ENCODE measurements around the gene KCND2. TPM values are rescaled to one million over a fixed set of nuclear protein-coding genes. Genes with fewer than 3 reads are reported as not detected.

The KCND2 gene
- total RNA-seq, 1 donor from 2014 or later: 0.29 TPM

DNA sequence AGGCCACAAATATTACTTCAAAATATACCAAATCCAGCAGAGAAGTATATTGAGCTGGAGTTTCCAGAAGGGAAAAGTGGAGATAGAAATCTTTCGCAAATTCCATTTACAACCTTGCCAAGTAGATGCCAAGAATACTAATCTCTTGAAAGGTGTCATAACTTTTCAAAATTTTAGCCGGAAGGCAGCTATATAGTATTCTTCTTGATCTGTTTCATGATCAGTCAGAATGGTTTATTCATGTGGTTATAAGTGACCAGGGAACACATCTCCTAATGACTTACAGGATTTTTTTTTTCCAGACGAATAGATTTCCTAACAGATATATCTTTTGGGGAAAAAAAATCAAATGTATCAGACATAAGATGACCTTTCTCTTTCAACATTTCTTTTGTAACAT, 314.3 kb downstream of the KCND2 start:
- no peaks in the 10 kb centered on the region for H3K27me3 ChIP-seq (ENCODE audit: control insufficient read depth, insufficient read depth, low read length)
- no peaks in the 10 kb centered on the region for H3K36me3 ChIP-seq (ENCODE audit: control insufficient read depth, insufficient read depth, low read length)
- DNase-seq (ENCODE audit: low read depth): no peak
- no peak overlapping the region for H3K4me3 ChIP-seq (ENCODE audit: low read depth, low read length)
- TF ChIP-seq, protein P1, sequence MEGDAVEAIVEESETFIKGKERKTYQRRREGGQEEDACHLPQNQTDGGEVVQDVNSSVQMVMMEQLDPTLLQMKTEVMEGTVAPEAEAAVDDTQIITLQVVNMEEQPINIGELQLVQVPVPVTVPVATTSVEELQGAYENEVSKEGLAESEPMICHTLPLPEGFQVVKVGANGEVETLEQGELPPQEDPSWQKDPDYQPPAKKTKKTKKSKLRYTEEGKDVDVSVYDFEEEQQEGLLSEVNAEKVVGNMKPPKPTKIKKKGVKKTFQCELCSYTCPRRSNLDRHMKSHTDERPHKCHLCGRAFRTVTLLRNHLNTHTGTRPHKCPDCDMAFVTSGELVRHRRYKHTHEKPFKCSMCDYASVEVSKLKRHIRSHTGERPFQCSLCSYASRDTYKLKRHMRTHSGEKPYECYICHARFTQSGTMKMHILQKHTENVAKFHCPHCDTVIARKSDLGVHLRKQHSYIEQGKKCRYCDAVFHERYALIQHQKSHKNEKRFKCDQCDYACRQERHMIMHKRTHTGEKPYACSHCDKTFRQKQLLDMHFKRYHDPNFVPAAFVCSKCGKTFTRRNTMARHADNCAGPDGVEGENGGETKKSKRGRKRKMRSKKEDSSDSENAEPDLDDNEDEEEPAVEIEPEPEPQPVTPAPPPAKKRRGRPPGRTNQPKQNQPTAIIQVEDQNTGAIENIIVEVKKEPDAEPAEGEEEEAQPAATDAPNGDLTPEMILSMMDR (IDR thresholded peaks at IDR 0.05; ENCODE audit: insufficient read depth, low read length, poor library complexity, severe bottlenecking): no peak

DNA sequence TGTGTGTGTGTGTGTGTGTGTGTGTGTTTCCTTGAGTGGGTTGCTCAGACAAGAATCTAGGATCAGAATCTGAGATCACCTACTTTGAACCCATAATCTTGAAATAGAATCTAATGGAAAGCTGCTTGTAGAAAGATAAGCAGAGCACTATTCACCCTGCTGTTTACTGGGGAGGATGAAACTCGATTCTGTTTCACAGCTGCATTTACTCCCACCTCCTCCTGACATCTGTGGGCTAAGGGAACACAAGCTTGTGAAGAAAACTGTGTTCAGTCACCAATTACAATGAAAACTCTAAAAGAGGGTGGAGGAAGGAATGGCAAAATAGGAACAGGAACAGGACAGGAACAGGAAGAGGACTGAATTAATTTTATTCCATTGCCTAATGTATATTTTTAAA, 315.4 kb downstream of the KCND2 start:
- DNase-seq (ENCODE audit: low read depth): no peak
- H3K27me3 ChIP-seq (ENCODE audit: control insufficient read depth, insufficient read depth, low read length): no peaks in the 10 kb centered on the region

DNA sequence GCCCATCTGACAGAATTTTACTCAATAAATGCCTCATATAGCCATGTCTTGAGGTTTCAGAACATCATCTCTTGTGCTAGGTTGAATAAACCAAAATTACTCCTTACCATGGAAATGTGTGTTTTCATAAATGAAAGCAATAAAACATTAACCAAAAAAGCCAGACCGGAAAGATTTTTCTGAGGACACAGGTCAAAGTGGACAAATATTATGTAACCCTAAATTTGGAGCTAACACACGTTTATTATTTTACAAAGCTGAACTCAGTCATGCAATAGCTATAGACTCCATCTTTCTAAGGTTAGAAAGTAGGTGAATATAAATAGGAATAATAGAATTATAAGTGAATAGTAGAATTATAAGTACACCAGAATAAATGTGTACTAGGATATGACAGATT, 315.9 kb downstream of the KCND2 start:
- no peak for DNase-seq (ENCODE audit: low read depth)
- TF ChIP-seq, protein P1 (IDR thresholded peaks at IDR 0.05; ENCODE audit: insufficient read depth, low read length, poor library complexity, severe bottlenecking): no peak
- H3K36me3 ChIP-seq (ENCODE audit: control insufficient read depth, insufficient read depth, low read length): no peaks in the 10 kb centered on the region
- H3K27me3 ChIP-seq (ENCODE audit: control insufficient read depth, insufficient read depth, low read length): no peaks in the 10 kb centered on the region
- no peak overlapping the region for H3K4me3 ChIP-seq (ENCODE audit: low read depth, low read length)

More for the DNA sequence above, 315.4 kb downstream of the KCND2 start:
- TF ChIP-seq, protein P1 (IDR thresholded peaks at IDR 0.05; ENCODE audit: insufficient read depth, low read length, poor library complexity, severe bottlenecking): no peak
- no peak overlapping the region for H3K4me3 ChIP-seq (ENCODE audit: low read depth, low read length)
- no peaks in the 10 kb centered on the region for H3K36me3 ChIP-seq (ENCODE audit: control insufficient read depth, insufficient read depth, low read length)

DNA sequence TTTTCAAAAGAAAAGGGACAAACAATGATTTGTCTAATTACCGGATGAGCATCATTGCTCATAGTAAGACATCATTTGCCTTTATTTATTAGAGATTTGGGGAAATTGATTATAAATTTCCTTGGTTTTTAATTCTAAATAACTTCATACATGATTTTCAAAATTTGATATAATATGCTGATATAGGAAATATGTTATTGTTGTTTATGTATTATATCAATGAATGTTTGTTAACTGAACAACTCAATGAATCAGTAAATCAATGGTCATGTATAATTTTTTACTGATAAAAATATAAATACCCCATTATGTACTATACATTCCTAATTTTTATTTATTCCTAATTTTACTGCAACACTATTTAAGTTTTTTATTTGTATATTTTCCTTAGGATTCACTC, 327.6 kb downstream of the KCND2 start:
- no peaks in the 10 kb centered on the region for H3K36me3 ChIP-seq (ENCODE audit: control insufficient read depth, insufficient read depth, low read length)
- no peak overlapping the region for H3K4me3 ChIP-seq (ENCODE audit: low read depth, low read length)
- no peak for DNase-seq (ENCODE audit: low read depth)
- TF ChIP-seq, protein P1 (IDR thresholded peaks at IDR 0.05; ENCODE audit: insufficient read depth, low read length, poor library complexity, severe bottlenecking): no peak
- H3K27me3 ChIP-seq (ENCODE audit: control insufficient read depth, insufficient read depth, low read length): no peaks in the 10 kb centered on the region

DNA sequence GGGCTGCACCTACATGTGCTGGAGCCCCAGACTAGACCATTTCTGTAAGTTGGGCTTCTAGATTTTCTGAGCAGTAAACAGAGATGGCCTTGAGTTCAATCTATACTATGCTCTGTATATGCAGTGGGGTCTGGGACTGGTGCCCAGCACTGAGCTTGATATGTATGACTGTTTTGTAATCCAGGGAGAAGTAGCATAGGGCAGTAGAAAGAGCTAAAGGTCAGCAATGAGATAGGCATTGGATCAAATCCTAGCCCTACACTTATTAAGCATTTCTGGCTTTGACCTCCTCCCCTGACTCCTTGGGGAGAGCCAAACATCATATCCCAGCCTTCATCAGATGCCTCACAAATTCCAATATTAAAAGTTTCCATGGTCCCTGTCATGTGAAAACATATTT, 330.4 kb downstream of the KCND2 start:
- Histone ChIP-seq H3K36me3 (ENCODE audit: control insufficient read depth, insufficient read depth, low read length) (no peaks in the 10 kb centered on the region), H3K27me3 (ENCODE audit: control insufficient read depth, insufficient read depth, low read length) (no peaks in the 10 kb centered on the region)
- TF ChIP-seq, protein P1 (IDR thresholded peaks at IDR 0.05; ENCODE audit: insufficient read depth, low read length, poor library complexity, severe bottlenecking): no peak

DNA sequence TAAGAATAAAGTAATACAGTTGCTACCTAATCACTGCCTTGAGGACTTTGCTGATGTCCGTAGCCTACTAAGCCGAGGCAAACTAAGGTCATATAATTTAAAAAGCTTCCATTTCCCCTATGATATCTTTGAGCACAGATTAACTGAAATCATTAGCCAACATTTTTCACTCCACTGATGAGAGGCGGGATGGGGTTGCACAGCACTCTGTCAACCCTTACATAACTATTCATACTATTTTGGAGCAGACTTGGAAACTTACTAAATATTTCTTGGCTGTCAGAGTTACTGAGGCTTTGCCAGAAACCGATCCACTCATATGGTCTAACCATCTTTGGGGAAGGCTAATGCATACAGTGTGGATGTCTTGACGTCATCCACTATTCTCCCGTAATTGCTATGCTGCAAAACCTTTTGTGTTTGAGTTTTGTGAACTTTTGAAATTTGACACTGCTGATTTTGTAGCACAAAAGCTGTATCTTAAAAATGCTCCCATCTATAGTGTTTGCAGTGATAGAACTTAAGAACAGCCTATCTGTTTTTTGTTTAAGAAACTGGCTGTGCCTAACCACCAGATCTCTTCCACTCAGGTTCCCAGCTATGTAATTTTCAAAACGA, 336.3 kb downstream of the KCND2 start:
- H3K27me3 ChIP-seq (ENCODE audit: control insufficient read depth, insufficient read depth, low read length): no peaks in the 10 kb centered on the region
- no peak overlapping the region for H3K4me3 ChIP-seq (ENCODE audit: low read depth, low read length)
- TF ChIP-seq, protein P1 (IDR thresholded peaks at IDR 0.05; ENCODE audit: insufficient read depth, low read length, poor library complexity, severe bottlenecking): no peak
- DNase-seq (ENCODE audit: low read depth): no peak
- H3K36me3 ChIP-seq (ENCODE audit: control insufficient read depth, insufficient read depth, low read length): no peaks in the 10 kb centered on the region

More for the DNA sequence above, 330.4 kb downstream of the KCND2 start:
- H3K4me3 ChIP-seq (ENCODE audit: low read depth, low read length): no peak overlapping the region
- no peak for DNase-seq (ENCODE audit: low read depth)

Data from kidney epithelial cell (primary cell).